WTC11 (cell line): ENCODE results near the gene GIMAP4. TPM values are rescaled to one million over a fixed set of nuclear protein-coding genes. Genes with fewer than 3 reads are reported as not detected.

Source experiments
- ATAC-seq: fragments of 200-7000 bp; cut with Tn5 transposase; 2 replicates; pipeline ENCODE4 v1.10.0; 2021; ENCODE audit warnings: mild to moderate bottlenecking, moderate library complexity
- CTCF ChIA-PET: fragments of 300-600 bp; sonication (Branson Sonifier 250); formaldehyde crosslinking; loops from one replicate; lab custom pipeline; 2021; ENCODE audit warnings: antibody characterized with exemption; lab: Charles Lee
- POLR2A ChIA-PET: fragments of 350-600 bp; sonication (Branson Sonifier 250); formaldehyde crosslinking; loops from one replicate; lab custom pipeline; 2021; ENCODE audit warnings: antibody characterized with exemption; lab: Charles Lee
- DNase-seq: peaks from one replicate; pipeline ENCODE4 v3.0.0; 2021; ENCODE audit warnings: low spot score
- H3K27ac Mint-ChIP-seq: 2 replicates; pipeline ENCODE4 v1.8.0; 2021; ENCODE audit warnings: mixed read lengths
- H3K27me3 Mint-ChIP-seq: 2 replicates; pipeline ENCODE4 v1.8.0; 2021; ENCODE audit warnings: low read depth, mild to moderate bottlenecking, moderate library complexity, mixed read lengths
- H3K36me3 Mint-ChIP-seq: 2 replicates; pipeline ENCODE4 v1.8.0; 2021; ENCODE audit warnings: mixed read lengths
- H3K4me1 Mint-ChIP-seq: 2 replicates; pipeline ENCODE4 v1.8.0; 2022; ENCODE audit warnings: mixed read lengths
- H3K4me3 Mint-ChIP-seq: 2 replicates; pipeline ENCODE4 v1.8.0; 2021; ENCODE audit warnings: mild to moderate bottlenecking, moderate library complexity, mixed read lengths
- H3K9me3 Mint-ChIP-seq: 2 replicates; pipeline ENCODE4 v1.8.0; 2021; ENCODE audit warnings: mixed read lengths
- EMX1 ChIP-seq: fragments of 250-450 bp; sonication (Bioruptor Pico); IDR thresholded peaks from 2 replicates; pipeline ENCODE4 v1.8.0; 2021; ENCODE audit warnings: mild to moderate bottlenecking
- ESRRA ChIP-seq: sonication (generic); formaldehyde crosslinking; IDR thresholded peaks from 2 replicates; pipeline ENCODE4 v1.8.1; 2022; ENCODE audit warnings: mild to moderate bottlenecking, missing genetic modification reagents, borderline replicate concordance
- FOXP1 ChIP-seq: sonication (generic); formaldehyde crosslinking; IDR thresholded peaks from 2 replicates; pipeline ENCODE4 v1.8.0; 2022; ENCODE audit warnings: missing genetic modification reagents, mild to moderate bottlenecking, moderate library complexity, borderline replicate concordance
- IRF2 ChIP-seq: sonication (generic); formaldehyde crosslinking; IDR thresholded peaks from 2 replicates; pipeline ENCODE4 v1.8.0; 2022; ENCODE audit warnings: low read depth, missing genetic modification reagents, borderline replicate concordance
- NR2C2 ChIP-seq: sonication (generic); formaldehyde crosslinking; IDR thresholded peaks from 2 replicates; pipeline ENCODE4 v1.8.0; 2022; ENCODE audit warnings: mild to moderate bottlenecking, missing genetic modification reagents
- RORB ChIP-seq: fragments of 250-450 bp; sonication (Bioruptor Pico); IDR thresholded peaks from 2 replicates; pipeline ENCODE4 v1.9.0; 2021; ENCODE audit warnings: mild to moderate bottlenecking
- TP53 ChIP-seq: sonication (generic); formaldehyde crosslinking; IDR thresholded peaks from 2 replicates; pipeline ENCODE4 v1.8.1; 2023; ENCODE audit warnings: mild to moderate bottlenecking, missing genetic modification reagents
- ZNF396 ChIP-seq: fragments of 250-450 bp; sonication (Bioruptor Pico); IDR thresholded peaks from 2 replicates; pipeline ENCODE4 v1.8.0; 2021; ENCODE audit warnings: mild to moderate bottlenecking, moderate library complexity, borderline replicate concordance
- ZNF423 ChIP-seq: fragments of 250-450 bp; sonication (Bioruptor Pico); IDR thresholded peaks from 2 replicates; pipeline ENCODE4 v2.1.2; 2022; ENCODE audit warnings: mild to moderate bottlenecking, moderate library complexity
- total RNA-seq: library from RNA; stranded (reverse); gene quantifications from 3 replicates; pipeline ENCODE4 v1.2.3, GENCODE V29; 2021
- TF ChIP-seq, protein P1 (sequence below): sonication (generic); formaldehyde crosslinking; IDR thresholded peaks from 2 replicates; pipeline ENCODE4 v1.8.1; 2023; ENCODE audit warnings: mild to moderate bottlenecking, missing genetic modification reagents, moderate library complexity
- TF ChIP-seq, protein P2 (sequence below): sonication (generic); formaldehyde crosslinking; IDR thresholded peaks from 2 replicates; pipeline ENCODE4 v1.8.0; 2023; ENCODE audit warnings: missing genetic modification reagents, mild to moderate bottlenecking, borderline replicate concordance

Gene GIMAP4
- total RNA-seq, 1 experiment from 2014 or later = 0.28 TPM

GRCh38 chr7:150621376-150621775, 54.2 kb downstream of the GIMAP4 start:
- ATAC-seq (no peak), DNase-seq (no peak)
- no peak overlapping the region for H3K4me3 Mint-ChIP-seq
- peaks cover 6% of the 10 kb centered on the region for H3K9me3 Mint-ChIP-seq
- no peaks in the 10 kb centered on the region for H3K4me1 Mint-ChIP-seq
- ChIA-PET POLR2A (interaction anchor here (0.6 kb wide), 1 partner anchor 8 kb away, joined by 3 read pairs; no protein-coding TSS in a partner anchor), CTCF (no interaction called here)
- no peak overlapping the region for H3K27ac Mint-ChIP-seq
- peaks cover 29% of the 10 kb centered on the region for H3K27me3 Mint-ChIP-seq
- TF ChIP-seq ZNF423 (no peak), ZNF396 (CRISPR knock-in tag) (no peak), NR2C2 (CRISPR knock-in tag) (no peak), IRF2 (CRISPR knock-in tag) (no peak), EMX1 (CRISPR knock-in tag) (no peak), ESRRA (CRISPR knock-in tag) (no peak), RORB (CRISPR knock-in tag) (no peak), FOXP1 (CRISPR knock-in tag) (no peak), TP53 (CRISPR knock-in tag) (no peak)
- TF ChIP-seq, protein P1, sequence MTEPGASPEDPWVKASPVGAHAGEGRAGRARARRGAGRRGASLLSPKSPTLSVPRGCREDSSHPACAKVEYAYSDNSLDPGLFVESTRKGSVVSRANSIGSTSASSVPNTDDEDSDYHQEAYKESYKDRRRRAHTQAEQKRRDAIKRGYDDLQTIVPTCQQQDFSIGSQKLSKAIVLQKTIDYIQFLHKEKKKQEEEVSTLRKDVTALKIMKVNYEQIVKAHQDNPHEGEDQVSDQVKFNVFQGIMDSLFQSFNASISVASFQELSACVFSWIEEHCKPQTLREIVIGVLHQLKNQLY (CRISPR knock-in tag) = no peak
- TF ChIP-seq, protein P2, sequence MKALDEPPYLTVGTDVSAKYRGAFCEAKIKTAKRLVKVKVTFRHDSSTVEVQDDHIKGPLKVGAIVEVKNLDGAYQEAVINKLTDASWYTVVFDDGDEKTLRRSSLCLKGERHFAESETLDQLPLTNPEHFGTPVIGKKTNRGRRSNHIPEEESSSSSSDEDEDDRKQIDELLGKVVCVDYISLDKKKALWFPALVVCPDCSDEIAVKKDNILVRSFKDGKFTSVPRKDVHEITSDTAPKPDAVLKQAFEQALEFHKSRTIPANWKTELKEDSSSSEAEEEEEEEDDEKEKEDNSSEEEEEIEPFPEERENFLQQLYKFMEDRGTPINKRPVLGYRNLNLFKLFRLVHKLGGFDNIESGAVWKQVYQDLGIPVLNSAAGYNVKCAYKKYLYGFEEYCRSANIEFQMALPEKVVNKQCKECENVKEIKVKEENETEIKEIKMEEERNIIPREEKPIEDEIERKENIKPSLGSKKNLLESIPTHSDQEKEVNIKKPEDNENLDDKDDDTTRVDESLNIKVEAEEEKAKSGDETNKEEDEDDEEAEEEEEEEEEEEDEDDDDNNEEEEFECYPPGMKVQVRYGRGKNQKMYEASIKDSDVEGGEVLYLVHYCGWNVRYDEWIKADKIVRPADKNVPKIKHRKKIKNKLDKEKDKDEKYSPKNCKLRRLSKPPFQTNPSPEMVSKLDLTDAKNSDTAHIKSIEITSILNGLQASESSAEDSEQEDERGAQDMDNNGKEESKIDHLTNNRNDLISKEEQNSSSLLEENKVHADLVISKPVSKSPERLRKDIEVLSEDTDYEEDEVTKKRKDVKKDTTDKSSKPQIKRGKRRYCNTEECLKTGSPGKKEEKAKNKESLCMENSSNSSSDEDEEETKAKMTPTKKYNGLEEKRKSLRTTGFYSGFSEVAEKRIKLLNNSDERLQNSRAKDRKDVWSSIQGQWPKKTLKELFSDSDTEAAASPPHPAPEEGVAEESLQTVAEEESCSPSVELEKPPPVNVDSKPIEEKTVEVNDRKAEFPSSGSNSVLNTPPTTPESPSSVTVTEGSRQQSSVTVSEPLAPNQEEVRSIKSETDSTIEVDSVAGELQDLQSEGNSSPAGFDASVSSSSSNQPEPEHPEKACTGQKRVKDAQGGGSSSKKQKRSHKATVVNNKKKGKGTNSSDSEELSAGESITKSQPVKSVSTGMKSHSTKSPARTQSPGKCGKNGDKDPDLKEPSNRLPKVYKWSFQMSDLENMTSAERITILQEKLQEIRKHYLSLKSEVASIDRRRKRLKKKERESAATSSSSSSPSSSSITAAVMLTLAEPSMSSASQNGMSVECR = no peak
- H3K36me3 Mint-ChIP-seq = no peaks in the 10 kb centered on the region

Other genes with a start within 250 kb of the GIMAP4 start
- 27.7 to 33.3 TPM (median 32.7 TPM) in 3 replicates for gene LRRC61, start 244.0 kb upstream of the GIMAP4 start, total RNA-seq
- gene ACTR3C, start 243.8 kb upstream of the GIMAP4 start, total RNA-seq = 0.96 to 1.5 TPM (median 1.4 TPM) in 3 replicates
- 193 to 230 TPM (median 197 TPM) in 3 replicates for gene RARRES2, start 225.8 kb upstream of the GIMAP4 start, total RNA-seq
- gene REPIN1, start 198.6 kb upstream of the GIMAP4 start, total RNA-seq = 105 to 130 TPM (median 112 TPM) in 3 replicates
- 24.1 to 26.6 TPM (median 25.4 TPM) in 3 replicates for gene ZNF775, start 188.1 kb upstream of the GIMAP4 start, total RNA-seq
- 0.09 to 0.18 TPM (median 0.09 TPM) in 3 replicates for gene GIMAP8, start 116.8 kb upstream of the GIMAP4 start, total RNA-seq
- gene GIMAP7, start 52.5 kb upstream of the GIMAP4 start, total RNA-seq = 0.37 to 0.48 TPM (median 0.37 TPM) in 3 replicates
- 0.13 to 0.18 TPM (median 0.14 TPM) in 3 replicates for gene GIMAP6, start 65.0 kb downstream of the GIMAP4 start, total RNA-seq
- gene GIMAP2, start 118.3 kb downstream of the GIMAP4 start, total RNA-seq = 0.15 to 0.37 TPM (median 0.18 TPM) in 3 replicates
- 0.05 to 0.09 TPM in 2 of 3 replicates, not detected in the other for gene GIMAP1, start 149.2 kb downstream of the GIMAP4 start, total RNA-seq
- gene GIMAP5, start 170.0 kb downstream of the GIMAP4 start, total RNA-seq = 0.24 to 0.46 TPM (median 0.39 TPM) in 3 replicates
- gene TMEM176B, start 233.0 kb downstream of the GIMAP4 start, total RNA-seq = 1.0 to 1.6 TPM (median 1.3 TPM) in 3 replicates
- 0.30 to 0.74 TPM (median 0.64 TPM) in 3 replicates for gene TMEM176A, start 233.4 kb downstream of the GIMAP4 start, total RNA-seq